ENCODE data around the gene ARV1.

Gene ARV1

DNA sequence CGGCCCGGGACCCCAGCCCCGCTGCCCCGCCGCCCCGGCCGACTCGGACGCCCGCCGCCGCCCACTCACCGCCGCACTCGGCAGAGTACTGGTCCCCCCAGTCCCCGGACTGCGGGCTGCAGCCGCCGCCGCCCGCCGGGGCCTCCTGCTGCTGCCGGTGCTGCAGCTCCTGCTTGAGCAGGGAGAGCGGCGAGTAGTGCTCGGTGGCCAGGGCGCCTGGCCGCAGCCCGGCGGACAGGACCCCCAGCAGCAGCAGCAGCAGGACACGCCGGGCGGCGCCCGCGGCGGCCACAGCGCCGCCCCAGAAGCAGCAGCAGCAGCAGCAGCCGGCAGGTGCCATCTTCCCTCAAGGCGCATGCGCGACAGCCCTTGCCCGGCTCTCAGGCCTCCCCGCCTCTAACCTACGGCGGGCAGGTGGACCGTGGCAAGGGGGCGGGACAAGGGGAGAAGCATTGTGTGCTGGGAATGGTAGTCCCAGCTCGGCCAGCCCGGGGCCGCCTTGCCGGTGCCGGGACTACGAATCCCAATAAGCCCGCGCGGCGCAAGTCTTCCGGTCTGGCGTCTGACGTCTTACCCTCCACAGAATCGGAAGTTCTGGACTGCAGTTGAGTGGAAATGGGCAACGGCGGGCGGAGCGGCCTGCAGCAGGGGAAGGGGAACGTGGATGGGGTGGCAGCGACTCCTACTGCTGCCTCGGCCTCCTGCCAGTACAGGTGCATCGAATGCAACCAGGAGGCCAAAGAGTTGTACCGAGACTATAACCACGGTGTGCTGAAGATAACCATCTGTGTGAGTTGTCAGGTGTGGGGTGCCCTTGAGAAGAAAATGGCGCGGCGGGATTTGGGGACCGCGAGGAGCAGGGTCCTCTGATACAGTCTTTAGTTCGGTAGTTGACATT is at the start of gene ARV1, which contains the start of gene TTC13:
Gene ARV1 (plus strand): TSS at position 604 of the 898 bp plus-strand sequence. CDS start 12 bp downstream, at position 616.
Gene TTC13 (minus strand): TSS at position 371 of the 898 bp plus-strand sequence. CDS start 31 bp downstream, at position 340.
- peak; percentile 82 to 98 (median 94) for DNase-seq (ENCODE audit: low read depth in 4 of 4, low spot score in 1 of 4)

DNA sequence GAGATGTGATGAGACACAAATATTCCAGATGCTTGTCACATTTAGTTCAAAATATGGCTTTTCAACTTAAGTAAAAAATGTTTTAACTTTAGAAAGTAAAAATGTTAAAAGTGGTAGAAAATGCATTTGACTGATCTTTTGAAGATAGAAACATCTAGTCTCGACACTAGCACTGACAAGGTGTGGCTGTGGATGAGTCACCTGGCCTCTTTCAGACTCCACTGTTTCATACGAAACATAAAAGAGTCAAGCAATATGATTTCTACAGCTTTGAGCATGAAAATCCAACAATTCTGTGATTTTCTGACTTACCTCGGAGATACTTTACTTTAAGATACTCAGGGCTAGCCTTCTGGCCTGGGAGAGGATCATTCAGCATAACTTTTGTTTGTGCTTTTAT is 47.9 kb upstream of the ARV1 start:
- no peak for DNase-seq (ENCODE audit: low read depth in 4 of 4, low spot score in 1 of 4)

- no peak for DNase-seq (ENCODE audit: low read depth in 4 of 4, low spot score in 1 of 4)
These were observed 43.0 kb upstream of the ARV1 start for GRCh38 chr1:230935852-230936251.

DNA sequence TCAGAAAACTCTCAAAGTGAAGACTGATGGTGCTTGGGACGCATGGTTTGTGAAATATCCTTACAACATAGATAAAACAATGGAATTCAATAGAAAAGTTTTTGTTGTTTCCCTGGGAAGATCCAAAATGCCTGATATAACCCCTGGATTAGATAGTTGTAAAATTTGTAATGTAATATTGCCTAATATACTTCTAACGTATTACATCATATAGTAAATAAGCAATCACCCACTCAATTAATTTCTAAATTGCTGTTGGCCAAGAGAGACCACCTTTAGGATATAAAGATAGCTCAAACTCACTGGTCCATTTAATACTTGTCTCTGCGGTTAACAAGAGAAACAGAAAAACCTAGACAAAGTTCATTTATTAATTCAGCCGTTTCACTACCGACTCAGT is 42.4 kb upstream of the ARV1 start:
- no peak for DNase-seq (ENCODE audit: low read depth in 4 of 4, low spot score in 1 of 4)

DNA sequence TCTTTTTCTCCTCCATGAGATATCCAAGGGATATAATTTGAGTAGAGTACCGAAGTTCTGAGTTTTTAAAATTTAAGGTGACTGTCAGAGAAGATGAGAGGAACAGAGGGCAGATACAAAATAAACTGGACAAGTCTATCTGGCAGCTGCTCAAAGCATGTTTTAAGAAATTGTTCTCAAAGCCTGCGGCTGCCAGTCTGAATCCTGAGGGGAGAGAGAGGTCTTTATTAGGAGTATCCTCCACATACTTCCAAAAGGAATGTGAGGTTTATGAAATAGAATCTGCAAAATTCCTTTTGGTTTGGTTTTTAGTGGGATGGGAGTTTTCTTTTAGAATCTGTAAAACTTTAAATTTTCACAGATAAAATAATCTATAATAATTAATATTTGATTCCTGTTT is 41.5 kb upstream of the ARV1 start:
- DNase-seq (ENCODE audit: low read depth in 4 of 4, low spot score in 1 of 4): no peak

- no peak for DNase-seq (ENCODE audit: low read depth in 4 of 4, low spot score in 1 of 4)
These were observed 39.9 kb upstream of the ARV1 start for GRCh38 chr1:230938924-230939368.

DNA sequence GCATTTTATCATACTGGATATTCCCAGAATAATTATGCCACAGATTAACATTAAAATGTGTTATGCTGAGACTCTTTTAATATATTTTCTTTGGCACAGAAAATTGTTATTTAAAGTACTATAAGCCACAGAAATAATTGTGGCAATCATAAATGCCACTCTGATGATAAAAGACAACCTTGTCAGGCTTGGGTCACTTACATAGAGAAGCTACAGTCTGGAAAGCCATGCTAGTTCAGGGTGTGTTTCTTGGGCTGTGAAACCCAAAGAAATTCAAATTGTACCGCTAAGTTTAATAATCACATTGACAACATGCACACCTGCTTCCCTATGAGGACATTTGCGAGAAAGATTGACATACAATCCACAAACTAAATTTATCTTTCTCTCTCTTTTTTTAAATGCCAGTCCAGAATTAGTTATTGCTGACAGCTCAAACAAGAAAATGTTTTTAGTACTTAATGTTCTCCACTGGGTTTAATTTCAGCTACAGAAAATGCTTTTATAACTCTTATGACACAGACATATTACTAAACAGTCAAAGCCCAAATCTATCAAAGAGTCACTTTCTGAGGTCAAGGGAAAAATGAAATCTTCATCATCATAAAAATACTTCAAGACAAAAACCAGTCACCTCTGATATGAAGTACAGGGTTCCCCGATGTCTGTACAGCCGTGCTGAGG is 38.9 kb upstream of the ARV1 start:
- DNase-seq (ENCODE audit: low read depth in 4 of 4, low spot score in 1 of 4): no peak

DNA sequence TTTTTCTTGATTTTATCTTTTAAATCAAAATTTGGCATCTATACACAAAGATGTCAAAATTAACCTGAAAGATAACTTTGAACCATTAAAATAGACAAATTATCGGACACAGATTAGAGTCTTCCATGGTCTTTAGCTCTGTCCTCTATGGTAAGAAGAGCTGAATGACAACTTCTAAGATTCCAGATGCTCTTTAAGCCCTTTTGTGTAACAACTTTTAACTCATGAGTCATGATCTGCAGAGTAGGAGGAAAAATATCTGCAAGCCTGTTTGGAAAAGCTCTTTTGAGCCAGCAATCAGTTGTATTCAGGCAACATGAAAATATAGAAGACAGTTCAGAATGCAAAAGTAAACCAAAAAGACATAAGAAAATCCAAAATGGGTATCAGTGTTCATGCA is 38.0 kb upstream of the ARV1 start:
- DNase-seq (ENCODE audit: low read depth in 4 of 4, low spot score in 1 of 4): no peak

DNA sequence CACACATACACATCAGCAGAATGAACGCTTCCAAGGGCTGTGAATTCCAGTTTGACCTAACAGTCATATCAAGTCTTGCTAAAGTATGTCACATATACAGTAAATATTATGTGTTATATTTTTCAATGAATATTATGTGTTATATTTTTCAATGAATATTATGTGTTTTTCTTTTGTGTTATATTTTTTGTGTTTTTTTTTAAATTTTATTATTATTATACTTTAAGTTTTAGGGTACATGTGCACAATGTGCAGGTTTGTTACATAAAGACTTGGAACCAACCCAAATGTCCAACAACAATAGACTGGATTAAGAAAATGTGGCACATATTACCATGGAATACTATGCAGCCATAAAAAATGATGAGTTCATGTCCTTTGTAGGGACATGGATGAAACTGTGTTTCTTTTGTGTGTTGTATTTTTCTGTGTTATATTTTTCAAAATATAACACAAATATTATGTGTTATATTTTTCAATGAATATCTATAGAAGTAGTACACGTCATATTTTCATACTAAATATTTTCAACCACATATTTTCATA is 35.8 kb upstream of the ARV1 start:
- DNase-seq (ENCODE audit: low read depth in 4 of 4, low spot score in 1 of 4): no peak

DNA sequence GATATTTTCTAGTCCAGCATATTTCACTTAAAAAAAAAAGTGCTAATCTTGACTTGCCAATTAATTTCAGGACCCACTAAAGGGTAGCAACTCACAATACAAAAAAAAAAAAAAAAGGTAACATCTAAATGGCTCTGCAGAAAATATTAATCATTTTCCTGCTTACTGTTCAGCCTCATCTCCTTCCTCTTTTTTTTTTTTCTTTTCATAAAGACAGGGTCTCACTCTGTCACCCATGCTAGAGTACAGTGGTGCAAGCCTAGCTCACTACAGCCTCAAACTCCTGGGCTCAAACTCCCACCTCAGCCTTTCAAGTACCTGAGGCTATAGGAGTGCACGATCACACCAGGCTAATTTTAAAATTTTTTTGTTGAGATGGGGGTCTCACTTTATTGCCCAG is 30.6 kb upstream of the ARV1 start:
- DNase-seq (ENCODE audit: low read depth in 4 of 4, low spot score in 1 of 4): no peak

DNA sequence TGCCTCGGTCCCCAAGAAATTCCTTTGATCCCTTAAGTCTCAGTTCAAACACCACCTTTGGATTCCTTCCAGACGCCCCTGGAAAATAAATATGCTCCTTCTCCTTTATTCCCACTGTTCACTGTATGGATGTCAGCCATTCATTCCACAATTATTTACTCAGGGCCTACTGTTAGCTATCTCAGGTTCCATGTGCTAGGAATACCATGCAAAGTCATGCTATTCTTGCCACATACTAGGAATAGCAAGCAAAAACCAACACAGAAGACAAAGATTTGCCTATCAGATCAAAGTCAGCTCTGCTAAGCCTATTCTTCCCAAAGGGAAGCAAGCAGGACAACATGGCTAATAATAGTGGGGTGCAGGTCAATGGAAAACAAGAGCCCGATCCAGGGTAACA is 30.0 kb upstream of the ARV1 start:
- no peak for DNase-seq (ENCODE audit: low read depth in 4 of 4, low spot score in 1 of 4)

DNA sequence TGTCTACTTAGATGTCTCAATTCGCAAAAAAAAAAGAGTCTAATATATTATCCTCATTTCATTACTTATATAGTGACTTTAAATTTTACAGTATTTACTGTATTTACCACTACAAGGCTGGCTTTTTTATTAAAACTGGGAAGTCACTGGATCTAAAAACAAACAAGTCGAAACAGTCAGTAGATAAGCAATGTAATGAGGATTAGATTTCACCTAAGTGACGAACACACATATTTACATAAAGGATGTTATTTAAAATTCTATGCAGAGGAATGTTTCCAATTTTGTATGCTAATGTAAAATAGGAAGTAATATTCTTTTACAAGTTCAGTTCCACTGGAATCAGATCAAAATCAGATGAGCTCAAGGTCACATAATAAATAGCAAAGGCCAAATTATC is 28.5 kb upstream of the ARV1 start:
- no peak for DNase-seq (ENCODE audit: low read depth in 4 of 4, low spot score in 1 of 4)

DNA sequence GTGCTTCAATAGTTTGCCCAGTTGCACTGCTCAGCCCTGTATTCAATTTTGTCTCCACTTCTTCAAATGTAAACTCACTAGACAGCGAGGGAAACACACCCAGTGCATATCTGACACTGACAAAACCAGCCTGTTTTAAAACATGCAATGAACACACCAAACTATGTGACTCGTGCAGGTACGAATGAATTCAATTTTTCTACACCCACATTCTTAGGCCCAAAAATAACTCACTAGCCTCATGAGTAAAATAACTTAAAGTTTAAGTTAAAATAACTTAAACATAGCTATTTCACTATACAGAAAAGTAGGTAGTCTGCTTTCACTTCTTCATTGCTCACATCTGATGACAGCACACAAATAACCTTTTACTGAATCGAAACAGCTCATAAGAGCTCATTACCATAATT is 21.3 kb upstream of the ARV1 start:
- no peak for DNase-seq (ENCODE audit: low read depth in 4 of 4, low spot score in 1 of 4)

DNA sequence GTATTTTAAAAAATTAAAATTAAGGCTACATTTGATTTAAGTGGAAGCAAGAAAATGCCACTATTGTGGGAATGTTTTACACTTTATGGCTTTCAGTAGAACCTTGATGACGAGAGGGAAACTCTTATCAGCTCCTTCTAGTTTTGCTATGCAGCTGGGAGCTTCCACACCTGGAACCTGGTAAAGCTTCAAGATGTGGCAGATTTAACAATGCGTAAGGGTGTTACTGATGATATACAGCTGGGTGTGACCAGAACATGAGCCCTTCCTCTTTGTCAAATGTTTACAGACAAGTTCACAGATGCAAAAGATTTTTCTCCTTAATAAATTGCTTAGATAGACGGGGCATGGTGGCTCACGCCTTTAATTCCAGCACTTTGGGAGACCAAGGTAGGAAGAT is 20.5 kb upstream of the ARV1 start:
- DNase-seq (ENCODE audit: low read depth in 4 of 4, low spot score in 1 of 4): no peak

- no peak for DNase-seq (ENCODE audit: low read depth in 4 of 4, low spot score in 1 of 4)
These were observed 14.0 kb upstream of the ARV1 start for GRCh38 chr1:230964896-230965295.

- no peak for DNase-seq (ENCODE audit: low read depth in 4 of 4, low spot score in 1 of 4)
These were observed 13.4 kb upstream of the ARV1 start for GRCh38 chr1:230965535-230965934.

DNA sequence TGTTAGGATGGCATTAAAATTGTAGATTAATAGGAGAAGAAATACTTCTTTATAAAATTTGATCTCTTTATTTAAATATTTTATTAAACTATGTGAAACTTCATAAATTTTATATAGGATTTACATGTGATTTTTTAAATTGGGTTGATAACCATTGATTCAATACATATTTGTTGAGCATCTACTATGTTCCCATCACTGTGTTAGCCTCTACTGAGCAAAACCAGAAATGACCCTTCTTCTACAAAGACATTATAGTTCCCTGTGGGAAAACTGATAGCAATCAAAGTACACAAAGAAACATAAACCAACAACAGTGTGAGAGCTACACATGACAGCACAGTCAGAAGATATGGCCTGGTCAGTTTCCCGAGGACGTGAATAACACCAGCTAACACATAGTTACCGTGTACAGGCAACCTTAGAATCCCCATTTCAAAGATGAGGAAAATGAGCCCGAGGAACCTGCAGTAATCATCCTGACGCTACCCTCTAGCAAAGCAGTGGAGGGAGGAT is 12.5 kb upstream of the ARV1 start:
- no peak for DNase-seq (ENCODE audit: low read depth in 4 of 4, low spot score in 1 of 4)

GRCh38 chr1:230970432-230970831 is 8.5 kb upstream of the ARV1 start:
- DNase-seq (ENCODE audit: low read depth in 4 of 4, low spot score in 1 of 4): no peak

- no peak for DNase-seq (ENCODE audit: low read depth in 4 of 4, low spot score in 1 of 4)
These were observed 7.1 kb upstream of the ARV1 start for GRCh38 chr1:230971771-230972170.

DNA sequence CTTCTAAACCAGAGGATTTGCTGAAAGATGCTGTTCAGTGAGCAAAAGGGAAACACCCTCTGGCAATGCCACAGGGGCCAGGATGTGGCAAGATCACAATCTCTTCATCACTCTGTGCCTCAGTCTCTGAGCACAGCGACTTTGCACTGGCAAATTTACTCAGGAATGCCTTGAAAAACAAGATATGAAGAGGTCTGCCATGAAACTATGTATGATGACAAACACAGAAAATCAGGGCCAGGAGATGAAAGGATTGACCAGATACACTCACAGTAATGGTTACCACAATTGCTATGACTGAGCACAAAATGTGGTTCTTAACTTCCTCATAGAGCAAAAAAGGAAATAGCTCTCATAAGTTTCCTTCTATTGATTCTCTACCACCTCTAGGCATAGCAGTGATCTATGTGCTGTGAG is 6.0 kb upstream of the ARV1 start:
- DNase-seq (ENCODE audit: low read depth in 4 of 4, low spot score in 1 of 4): peak in 1 of 4 experiments; percentile 20

DNA sequence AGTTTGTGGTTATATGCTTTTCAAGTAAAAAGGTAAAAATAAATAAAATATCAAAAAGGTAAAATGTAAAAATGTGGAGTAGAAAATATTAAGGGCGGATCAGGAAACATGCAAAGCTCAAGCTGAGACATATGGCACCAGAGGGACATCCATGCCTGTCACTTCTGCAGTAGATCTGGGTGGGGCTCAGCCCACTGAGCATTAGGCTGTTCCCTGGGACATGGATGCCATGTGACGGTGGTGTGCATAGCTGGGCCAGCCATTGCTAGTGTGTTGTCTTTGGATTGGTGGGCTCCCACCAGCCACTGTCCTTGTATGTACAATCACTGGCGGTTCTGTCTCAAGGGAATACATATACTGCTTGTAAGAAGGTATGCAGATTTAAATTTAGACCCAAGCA is 3.3 kb upstream of the ARV1 start:
- DNase-seq (ENCODE audit: low read depth in 4 of 4, low spot score in 1 of 4): no peak

GRCh38 chr1:230976360-230976759 is 2.5 kb upstream of the ARV1 start:
- DNase-seq (ENCODE audit: low read depth in 4 of 4, low spot score in 1 of 4): no peak
